SU-DHL-6 (cell line): Measurements from ENCODE around the gene MAP10.

Source experiments
- H2AFZ ChIP-seq: fragments of 200-600 bp; sonication (generic); 2 replicates; pipeline ENCODE4 v1.6.1; 2014; ENCODE audit warnings: low read depth, mild to moderate bottlenecking, moderate library complexity, mixed read lengths, antibody characterized with exemption, low read length; ENCODE audit not compliant: severe bottlenecking
- H3F3A ChIP-seq: fragments of 200-600 bp; shearing (Covaris generic); 2 replicates; pipeline ENCODE4 v1.6.0; 2016; ENCODE audit warnings: antibody characterized with exemption, mild to moderate bottlenecking; ENCODE audit not compliant: insufficient read depth
- H3K27ac ChIP-seq: fragments of 200-600 bp; sonication (generic); 2 replicates; pipeline ENCODE4 v1.5.1; 2016; ENCODE audit warnings: low read depth, mild to moderate bottlenecking, low read length, moderate library complexity, mixed read lengths
- H3K27me3 ChIP-seq: fragments of 200-600 bp; sonication (generic), shearing (Covaris generic); 2 replicates; pipeline ENCODE4 v1.6.0; 2014; ENCODE audit warnings: mild to moderate bottlenecking, low read length
- H3K36me3 ChIP-seq: fragments of 200-600 bp; sonication (generic); 2 replicates; pipeline ENCODE4 v1.6.1; 2014; ENCODE audit warnings: mild to moderate bottlenecking, low read length, mixed read lengths
- H3K4me2 ChIP-seq: fragments of 300-600, 200-600 bp; shearing (Covaris generic), sonication (generic); 2 replicates; pipeline ENCODE4 v1.6.0; 2014; ENCODE audit warnings: low read length, low read depth, mild to moderate bottlenecking; ENCODE audit not compliant: poor library complexity, severe bottlenecking
- H3K4me3 ChIP-seq: fragments of 200-600 bp; sonication (generic); 2 replicates; pipeline ENCODE4 v1.5.1; 2014; ENCODE audit warnings: antibody characterized with exemption, low read length, mild to moderate bottlenecking, mixed read lengths; ENCODE audit not compliant: insufficient read depth, poor library complexity, severe bottlenecking
- H3K79me2 ChIP-seq: fragments of 200-600 bp; sonication (generic); 2 replicates; pipeline ENCODE4 v1.6.1; 2014; ENCODE audit warnings: mild to moderate bottlenecking, low read length, moderate library complexity; ENCODE audit not compliant: insufficient read depth
- H3K9ac ChIP-seq: fragments of 200-600 bp; sonication (generic); 2 replicates; pipeline ENCODE4 v1.7.0; 2014; ENCODE audit warnings: mild to moderate bottlenecking, low read length
- H3K9me2 ChIP-seq: fragments of 200-600 bp; sonication (generic); replicated peaks from 2 replicates; pipeline ENCODE4 v1.6.1; 2014; ENCODE audit warnings: low read length; ENCODE audit not compliant: insufficient read depth
- H3K9me3 ChIP-seq: fragments of 200-600 bp; sonication (generic); 2 replicates; pipeline ENCODE4 v1.6.1; 2014; ENCODE audit warnings: low read length, mixed read lengths; ENCODE audit not compliant: insufficient read depth
- H4K20me1 ChIP-seq: fragments of 200-600 bp; sonication (generic); 2 replicates; pipeline ENCODE4 v1.6.1; 2014; ENCODE audit warnings: low read depth, mild to moderate bottlenecking, antibody characterized with exemption, low read length, moderate library complexity, mixed read lengths
- EZH2phosphoT487 ChIP-seq: fragments of 200-600 bp; sonication (generic), shearing (Covaris generic); conservative IDR thresholded peaks from 2 replicates; pipeline ENCODE4 v1.6.1; 2018; ENCODE audit warnings: mild to moderate bottlenecking, antibody characterized with exemption, low read length, moderate library complexity, mixed read lengths
- TF ChIP-seq, protein P1 (sequence below): fragments of 200-600 bp; sonication (generic); IDR thresholded peaks from one replicate; pipeline ENCODE4 v1.5.1; 2017; ENCODE audit warnings: antibody characterized with exemption, mild to moderate bottlenecking, low read length, moderate library complexity; ENCODE audit not compliant: insufficient read depth, poor library complexity, severe bottlenecking

Gene MAP10

DNA sequence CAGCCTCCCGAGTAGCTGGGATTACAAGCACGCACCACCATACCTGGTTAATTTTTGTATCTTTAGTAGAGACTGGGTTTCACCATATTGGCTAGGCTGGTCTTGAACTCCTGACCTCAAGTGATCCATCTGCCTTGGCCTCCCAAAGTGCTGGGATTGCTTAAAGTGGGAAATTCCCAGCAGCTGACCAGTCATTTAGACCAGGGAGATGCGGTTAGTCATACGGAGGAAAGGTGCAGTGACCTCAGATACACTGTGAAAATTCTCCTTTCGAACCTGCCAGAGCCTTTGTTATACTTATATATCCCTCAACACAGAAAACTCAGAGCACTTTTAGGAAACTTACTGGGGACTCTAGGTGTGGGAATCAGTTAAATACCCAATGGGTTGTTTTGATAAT is 39.6 kb downstream of the MAP10 start:
- Histone ChIP-seq H3K4me2 (no peak overlapping the region), H3F3A (no peaks in the 10 kb centered on the region), H3K9ac (no peak overlapping the region), H3K9me3 (no peaks in the 10 kb centered on the region), H3K36me3 (no peaks in the 10 kb centered on the region), H3K27me3 (no peaks in the 10 kb centered on the region), H3K4me3 (no peak overlapping the region), H2AFZ (no peak overlapping the region), H3K27ac (no peak overlapping the region), H4K20me1 (no peaks in the 10 kb centered on the region), H3K9me2 (no peaks in the 10 kb centered on the region), H3K79me2 (no peaks in the 10 kb centered on the region)
- TF ChIP-seq EZH2phosphoT487, result no peak
- TF ChIP-seq, protein P1, sequence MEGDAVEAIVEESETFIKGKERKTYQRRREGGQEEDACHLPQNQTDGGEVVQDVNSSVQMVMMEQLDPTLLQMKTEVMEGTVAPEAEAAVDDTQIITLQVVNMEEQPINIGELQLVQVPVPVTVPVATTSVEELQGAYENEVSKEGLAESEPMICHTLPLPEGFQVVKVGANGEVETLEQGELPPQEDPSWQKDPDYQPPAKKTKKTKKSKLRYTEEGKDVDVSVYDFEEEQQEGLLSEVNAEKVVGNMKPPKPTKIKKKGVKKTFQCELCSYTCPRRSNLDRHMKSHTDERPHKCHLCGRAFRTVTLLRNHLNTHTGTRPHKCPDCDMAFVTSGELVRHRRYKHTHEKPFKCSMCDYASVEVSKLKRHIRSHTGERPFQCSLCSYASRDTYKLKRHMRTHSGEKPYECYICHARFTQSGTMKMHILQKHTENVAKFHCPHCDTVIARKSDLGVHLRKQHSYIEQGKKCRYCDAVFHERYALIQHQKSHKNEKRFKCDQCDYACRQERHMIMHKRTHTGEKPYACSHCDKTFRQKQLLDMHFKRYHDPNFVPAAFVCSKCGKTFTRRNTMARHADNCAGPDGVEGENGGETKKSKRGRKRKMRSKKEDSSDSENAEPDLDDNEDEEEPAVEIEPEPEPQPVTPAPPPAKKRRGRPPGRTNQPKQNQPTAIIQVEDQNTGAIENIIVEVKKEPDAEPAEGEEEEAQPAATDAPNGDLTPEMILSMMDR, result no peak

DNA sequence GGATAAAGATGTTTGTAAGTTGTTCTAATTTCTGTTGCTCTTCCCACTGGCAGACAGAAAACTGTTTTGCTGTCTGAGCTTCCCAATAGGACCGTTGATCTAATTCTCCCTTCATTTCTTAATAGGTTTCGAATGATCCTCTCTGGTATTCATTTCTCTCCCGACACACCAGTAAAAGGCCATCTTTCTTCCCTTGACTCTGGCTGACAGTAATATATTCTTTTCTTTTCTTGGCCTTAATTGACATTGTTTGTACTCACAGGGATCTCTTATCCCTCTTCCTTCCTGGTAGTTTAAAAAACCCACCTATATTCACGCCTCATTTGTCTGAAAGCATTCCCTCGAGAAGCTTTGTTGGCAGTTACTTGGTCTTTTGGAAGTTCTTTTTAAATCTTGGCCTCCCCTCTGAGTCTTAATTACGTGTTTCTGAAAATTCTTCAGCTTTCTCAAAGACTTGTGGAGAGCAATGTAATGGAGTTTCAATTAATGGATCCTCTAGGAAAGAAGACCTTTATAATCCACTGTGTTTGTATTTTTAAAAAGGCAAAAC is 40.3 kb downstream of the MAP10 start:
- H3K4me2 ChIP-seq, result no peak overlapping the region
- H3K4me3 ChIP-seq, result no peak overlapping the region
- H4K20me1 ChIP-seq, result no peaks in the 10 kb centered on the region
- H3K9me3 ChIP-seq, result no peaks in the 10 kb centered on the region
- no peaks in the 10 kb centered on the region for H3K36me3 ChIP-seq
- no peak overlapping the region for H2AFZ ChIP-seq
- TF ChIP-seq, protein P1, result no peak
- no peak for TF ChIP-seq EZH2phosphoT487
- no peak overlapping the region for H3K9ac ChIP-seq
- no peaks in the 10 kb centered on the region for H3F3A ChIP-seq
- no peak overlapping the region for H3K27ac ChIP-seq
- no peaks in the 10 kb centered on the region for H3K9me2 ChIP-seq
- H3K27me3 ChIP-seq, result no peaks in the 10 kb centered on the region
- no peaks in the 10 kb centered on the region for H3K79me2 ChIP-seq

DNA sequence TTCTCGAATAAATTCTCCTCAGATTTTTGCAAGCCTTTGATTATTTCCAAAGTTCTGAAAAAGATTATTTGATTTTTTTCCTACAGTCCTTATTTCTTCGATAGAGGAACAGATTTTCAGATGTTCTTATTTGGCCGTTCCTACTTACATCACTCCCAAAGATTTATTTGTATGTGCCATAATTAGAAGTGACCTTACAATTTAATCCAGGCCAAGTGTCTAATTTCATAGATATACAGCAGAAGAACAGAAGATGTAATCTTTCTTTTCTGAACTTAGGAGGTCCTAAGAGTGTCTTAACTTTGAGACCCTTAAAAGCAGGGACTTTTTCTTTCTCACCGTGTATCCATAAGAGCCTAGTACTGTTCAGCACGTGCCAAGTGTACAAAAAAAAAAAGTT is 46.3 kb downstream of the MAP10 start:
- Histone ChIP-seq H4K20me1 (no peaks in the 10 kb centered on the region), H3K9me3 (no peaks in the 10 kb centered on the region), H2AFZ (no peak overlapping the region), H3K79me2 (no peaks in the 10 kb centered on the region), H3K4me3 (no peak overlapping the region), H3K36me3 (no peaks in the 10 kb centered on the region), H3K9ac (no peak overlapping the region), H3F3A (no peaks in the 10 kb centered on the region), H3K4me2 (no peak overlapping the region), H3K27ac (no peak overlapping the region), H3K9me2 (no peaks in the 10 kb centered on the region), H3K27me3 (no peaks in the 10 kb centered on the region)
- no peak for TF ChIP-seq EZH2phosphoT487
- TF ChIP-seq, protein P1, result no peak
